GM18909 (cell line): Measurements from ENCODE around the gene SORBS2.

Experiments
- ATAC-seq: cut with Tn5 transposase; IDR thresholded peaks from one replicate; pipeline ENCODE4 v1.9.1; 2021; ENCODE audit warnings: mild to moderate bottlenecking; ENCODE audit not compliant: unreplicated experiment, poor library complexity

Gene SORBS2

GRCh38 chr4:185654965-185655554 lies 156.9 kb downstream of the SORBS2 start:
- no peak for ATAC-seq

GRCh38 chr4:185654311-185654710 lies 157.7 kb downstream of the SORBS2 start:
- no peak for ATAC-seq

DNA sequence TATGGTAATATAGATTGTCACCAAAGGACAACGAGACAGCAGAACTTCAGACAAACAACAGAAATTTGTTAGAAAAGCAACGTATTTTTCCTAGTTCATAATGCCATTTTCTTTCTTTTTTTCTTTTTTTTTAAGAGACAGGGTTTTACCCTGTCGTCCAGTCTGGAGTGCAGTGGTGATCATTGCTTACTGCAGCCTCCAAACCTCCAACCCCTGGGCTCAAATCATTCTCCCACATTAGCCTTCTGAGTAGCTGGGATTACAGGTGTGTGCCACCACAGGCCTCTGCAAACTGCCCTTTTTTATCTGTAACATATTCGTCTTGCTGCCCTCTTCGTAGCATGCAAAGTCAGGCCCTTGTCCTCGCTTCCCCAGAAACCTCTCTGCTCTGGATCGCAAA lies 160.1 kb downstream of the SORBS2 start:
- no peak for ATAC-seq

GRCh38 chr4:185651137-185651677 lies 160.8 kb downstream of the SORBS2 start:
- no peak for ATAC-seq

GRCh38 chr4:185648631-185649030 lies 163.4 kb downstream of the SORBS2 start:
- ATAC-seq: no peak

GRCh38 chr4:185645403-185645802 lies 166.6 kb downstream of the SORBS2 start:
- ATAC-seq: no peak

DNA sequence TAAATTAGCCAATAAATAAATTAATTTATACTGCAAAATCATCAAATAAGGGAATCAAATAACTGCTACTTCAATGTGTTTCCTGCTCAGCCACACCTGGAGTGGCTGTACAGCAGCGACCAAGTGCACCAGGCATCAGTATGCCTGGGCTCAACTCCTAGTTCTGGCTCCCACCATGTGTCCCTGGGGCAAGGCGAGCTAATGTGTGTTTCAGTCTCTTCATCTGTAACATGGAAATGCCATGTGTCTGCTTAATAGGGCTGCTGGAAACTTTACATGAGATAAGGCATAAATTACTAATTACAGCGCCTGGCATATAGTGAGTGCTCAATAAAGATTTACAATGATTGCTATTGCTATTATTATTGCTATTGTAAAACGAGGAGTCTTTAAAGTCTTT lies 167.6 kb downstream of the SORBS2 start:
- ATAC-seq: no peak

- no peak for ATAC-seq
Measured at GRCh38 chr4:185642907-185643306, 169.1 kb downstream of the SORBS2 start.

GRCh38 chr4:185640811-185641675 lies 171.0 kb downstream of the SORBS2 start:
- ATAC-seq: no peak

- no peak for ATAC-seq
Measured at GRCh38 chr4:185638548-185639301, 173.3 kb downstream of the SORBS2 start.

GRCh38 chr4:185638093-185638492 lies 173.9 kb downstream of the SORBS2 start:
- no peak for ATAC-seq

- ATAC-seq: no peak
Measured at GRCh38 chr4:185637163-185637875, 174.7 kb downstream of the SORBS2 start.

DNA sequence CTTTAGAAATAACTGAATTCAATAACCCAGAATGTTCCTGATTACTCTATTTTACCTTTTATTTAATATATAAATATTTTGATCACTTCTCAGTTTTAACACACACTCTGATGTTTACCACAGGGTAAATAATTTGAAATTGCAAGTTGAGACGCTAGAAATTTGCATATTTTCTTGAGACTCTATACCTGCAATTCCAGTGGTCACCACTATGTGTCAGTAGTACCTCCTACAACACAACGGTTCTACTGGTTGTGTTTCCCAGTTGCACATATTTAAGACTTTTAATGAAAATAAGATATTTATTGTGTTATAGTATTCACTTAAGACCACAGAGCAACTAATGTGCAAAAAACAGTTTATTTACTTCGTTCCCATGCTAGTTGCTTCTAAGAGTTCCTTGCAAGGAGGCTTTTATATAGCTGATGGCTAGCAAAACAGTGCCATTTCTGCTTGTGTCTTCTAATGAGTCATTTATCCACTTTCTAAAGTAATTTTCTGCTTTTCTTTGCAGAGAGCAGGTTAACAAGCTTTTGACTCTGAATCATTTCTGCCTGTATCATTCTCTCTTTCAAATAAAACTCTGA lies 177.8 kb downstream of the SORBS2 start:
- ATAC-seq: no peak

DNA sequence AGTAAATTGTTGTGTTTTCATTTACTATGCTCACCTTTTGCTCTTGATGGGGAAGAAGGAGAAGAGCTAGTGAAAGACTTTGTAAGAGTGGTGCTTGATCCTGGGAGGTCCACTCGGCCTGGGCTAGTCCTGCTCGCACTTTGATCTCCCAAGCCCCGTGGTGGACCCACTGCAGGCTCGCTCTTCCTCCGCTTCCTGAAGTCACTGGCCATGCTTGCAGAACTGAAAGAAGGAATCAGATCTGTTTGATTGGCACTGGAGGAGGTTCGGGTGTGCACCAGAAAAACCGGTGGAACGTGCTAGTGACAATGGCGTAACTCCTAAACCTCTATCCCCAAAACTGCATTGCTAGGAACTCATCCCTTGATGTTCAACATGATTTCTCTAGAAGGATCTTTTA lies 185.2 kb downstream of the SORBS2 start:
- ATAC-seq: no peak

DNA sequence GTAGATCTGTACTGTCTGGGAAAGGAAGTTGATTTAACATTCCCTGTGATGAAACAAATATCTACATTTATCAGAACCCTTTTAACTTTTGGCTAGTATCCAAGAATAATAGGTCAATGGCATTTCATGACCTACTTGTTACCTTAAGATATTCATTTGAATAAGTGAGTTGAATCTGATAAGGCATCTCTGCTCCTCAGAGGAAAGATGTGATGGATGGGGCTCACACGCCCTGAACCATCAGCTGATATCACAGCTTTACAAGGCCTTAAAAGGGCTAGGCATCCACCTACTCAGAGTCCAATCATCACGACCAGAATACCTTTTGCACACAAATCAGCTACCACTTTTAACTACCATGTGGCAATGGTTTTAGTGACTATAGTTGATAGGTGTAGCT lies 186.5 kb downstream of the SORBS2 start:
- no peak for ATAC-seq

DNA sequence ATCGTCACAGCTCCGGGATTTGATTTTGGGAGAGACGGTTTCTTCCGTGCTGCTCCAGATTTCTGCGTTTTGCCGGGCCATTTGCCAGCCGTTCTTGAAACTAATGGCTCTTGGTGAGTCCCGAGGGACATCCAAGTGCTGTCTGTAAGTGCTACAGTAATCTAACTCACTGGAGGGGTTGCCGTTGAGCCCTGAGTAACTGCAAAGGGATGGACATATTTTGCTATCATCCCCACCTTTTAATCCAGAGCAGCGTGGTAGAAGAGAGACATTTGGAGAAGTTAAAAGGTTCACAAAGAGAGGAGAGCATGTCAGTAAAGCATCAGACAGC lies 187.8 kb downstream of the SORBS2 start:
- ATAC-seq: no peak

- ATAC-seq: no peak
Measured at GRCh38 chr4:185623444-185624258, 188.3 kb downstream of the SORBS2 start.

- no peak for ATAC-seq
Measured at GRCh38 chr4:185608185-185608584, 203.8 kb downstream of the SORBS2 start.

GRCh38 chr4:185602397-185602796 lies 209.6 kb downstream of the SORBS2 start:
- ATAC-seq: no peak
